Measurements from ENCODE around the gene ZSCAN31.
"Not testable (repeated sequence)": the region's sequence is repeated elsewhere in the genome, so short reads cannot be mapped to it uniquely, and the experiment has no call there.

The ZSCAN31 gene

DNA sequence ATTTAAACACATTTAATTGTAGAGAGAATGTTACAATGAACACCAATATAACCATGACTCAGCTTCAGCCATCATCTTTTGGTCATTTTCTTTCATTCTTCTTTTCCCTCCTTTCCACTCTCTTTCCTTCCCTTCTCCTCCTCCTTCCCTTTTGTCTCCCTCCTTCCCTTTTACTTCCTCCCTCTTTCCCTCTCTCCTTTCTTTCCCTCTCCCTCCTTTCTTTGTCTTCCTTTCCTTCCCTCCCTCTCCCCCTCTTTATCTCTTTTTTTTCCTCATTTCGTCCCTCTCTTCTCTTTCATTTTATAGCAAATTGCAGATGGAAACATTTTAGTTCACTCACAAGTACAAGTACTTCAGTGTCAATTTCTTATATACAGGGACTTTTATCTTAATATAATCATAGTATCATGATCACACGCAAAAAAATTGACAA is 15.6 kb upstream of the ZSCAN31 start:
- FAIRE-seq = no peak

DNA sequence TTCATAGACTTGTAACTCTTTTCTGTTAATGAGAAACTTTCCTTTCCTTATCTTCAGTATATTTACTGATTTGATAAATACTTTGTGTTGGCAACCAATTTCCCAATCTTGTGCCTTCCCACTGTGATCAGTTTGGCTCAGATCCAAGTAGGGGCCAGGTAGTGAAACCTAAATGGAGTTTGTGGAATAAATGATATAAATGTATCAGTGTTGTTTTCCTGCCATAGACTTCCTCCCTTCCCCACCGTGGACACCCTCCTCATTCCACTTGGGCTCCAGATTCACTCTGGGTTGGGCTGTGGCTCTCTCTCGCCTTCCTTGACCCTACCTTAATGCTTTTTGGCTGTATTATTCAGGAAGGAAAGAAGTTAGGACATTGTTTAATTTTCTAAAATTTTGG is 15.1 kb upstream of the ZSCAN31 start:
- no peak for FAIRE-seq

DNA sequence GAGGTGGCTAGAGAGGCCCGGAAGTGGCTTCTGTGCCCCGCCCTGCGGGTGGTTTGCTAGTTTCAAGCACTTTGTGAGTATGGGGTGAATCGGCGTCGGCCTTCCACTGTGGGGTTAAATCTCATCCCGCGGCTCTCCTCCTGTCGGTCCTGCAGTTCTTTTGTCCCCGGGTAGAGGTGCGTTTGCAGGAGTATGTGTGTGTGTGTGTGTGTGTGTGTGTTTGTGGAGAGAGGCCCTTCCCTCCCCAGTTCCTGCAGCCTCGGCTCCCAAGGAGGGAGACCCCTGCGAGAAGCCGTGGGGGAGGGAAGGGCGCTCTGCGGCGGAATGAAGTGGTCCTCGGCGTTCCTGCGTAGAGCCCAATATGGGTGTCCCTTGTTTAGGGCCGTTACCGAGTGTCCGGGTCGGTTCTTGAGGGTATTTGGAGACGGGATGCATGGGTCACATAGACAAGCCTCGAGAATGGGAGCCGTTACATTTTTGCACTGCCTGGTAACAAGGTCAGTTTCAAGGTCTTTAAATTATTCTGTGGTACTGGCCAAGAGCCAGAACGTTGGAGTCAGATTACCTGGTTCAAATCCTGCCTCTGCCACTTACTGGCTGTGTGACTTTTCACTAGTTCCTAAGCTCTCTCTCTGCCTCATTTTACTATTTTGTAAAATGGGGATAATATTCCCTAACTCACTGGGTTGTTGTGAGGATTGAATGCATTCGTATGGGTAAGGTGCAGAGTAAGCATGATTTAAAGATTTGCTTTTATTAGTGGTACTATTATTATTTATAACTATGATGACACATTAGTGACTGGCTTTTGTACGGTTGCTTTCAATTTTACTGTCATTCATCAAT is 14.2 kb upstream of the ZSCAN31 start, which contains the start of gene ZKSCAN3:
TSS of gene ZKSCAN3 (plus strand) at position 56 of the 846 bp plus-strand sequence. CDS start 9,640 bp downstream, outside the sequence.
- no peak for FAIRE-seq

DNA sequence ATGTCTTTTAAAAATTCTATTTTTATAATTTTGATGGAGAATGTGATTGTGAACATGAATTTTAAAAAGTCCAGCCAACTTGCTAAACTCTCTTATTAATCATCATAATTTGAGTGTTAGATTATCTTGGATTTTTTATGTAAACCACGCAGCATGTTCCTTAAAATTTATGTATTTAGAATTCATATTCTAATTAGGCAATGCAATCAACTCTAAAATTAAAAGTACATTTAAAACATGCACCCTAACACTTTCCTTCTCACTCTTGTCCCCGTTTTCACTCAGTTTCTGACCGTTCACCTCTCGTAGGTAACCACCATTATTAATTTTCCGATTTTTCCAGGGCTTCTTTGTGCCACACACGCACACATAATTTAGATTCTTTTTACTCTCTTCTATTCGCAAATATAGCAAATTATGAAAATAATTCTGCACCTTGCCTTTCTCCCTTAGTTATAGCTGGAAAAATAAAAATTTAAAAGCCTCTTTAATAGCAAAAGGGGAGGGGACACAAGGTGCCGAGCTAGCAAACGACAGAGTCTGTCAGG is 13.5 kb upstream of the ZSCAN31 start:
- FAIRE-seq = peak; percentile 88

DNA sequence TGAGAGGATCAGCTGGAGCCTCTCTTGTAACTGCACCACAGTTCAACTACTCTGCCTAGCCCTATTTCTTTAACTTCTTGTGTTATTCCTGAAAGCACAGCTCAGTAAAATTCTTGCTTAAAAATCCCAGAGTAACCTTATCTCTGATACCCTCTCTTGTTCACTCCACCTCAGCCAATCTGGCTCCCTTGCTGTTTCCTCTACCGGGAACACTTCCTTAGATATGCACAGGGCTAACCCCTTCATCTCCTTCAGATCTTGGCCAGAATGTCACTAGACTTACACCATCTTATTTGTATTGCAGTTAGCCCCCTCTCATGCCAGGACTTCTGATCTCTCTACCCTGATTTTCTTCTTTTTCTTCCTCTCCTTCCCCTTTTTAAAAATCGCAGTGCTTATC is 11.2 kb upstream of the ZSCAN31 start:
- FAIRE-seq = no peak

DNA sequence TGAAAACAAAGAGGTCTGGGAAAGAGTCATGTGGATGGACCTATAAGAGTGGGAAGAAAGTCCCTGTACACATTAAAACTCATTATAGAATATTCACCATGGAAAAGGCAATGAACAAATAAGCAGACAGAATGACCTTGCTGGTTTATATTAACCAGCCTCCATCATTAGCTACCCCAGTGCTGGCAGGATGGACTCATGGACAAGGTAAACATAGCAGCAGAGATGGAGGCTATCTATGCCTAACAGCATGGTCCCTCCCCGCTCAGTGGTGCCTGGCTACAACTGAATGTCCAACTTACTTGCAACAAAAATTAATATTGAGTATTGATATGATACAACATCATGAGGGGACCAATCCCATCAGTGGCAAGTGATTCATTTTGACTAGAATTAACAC is 9.3 kb upstream of the ZSCAN31 start:
- no peak for FAIRE-seq

DNA sequence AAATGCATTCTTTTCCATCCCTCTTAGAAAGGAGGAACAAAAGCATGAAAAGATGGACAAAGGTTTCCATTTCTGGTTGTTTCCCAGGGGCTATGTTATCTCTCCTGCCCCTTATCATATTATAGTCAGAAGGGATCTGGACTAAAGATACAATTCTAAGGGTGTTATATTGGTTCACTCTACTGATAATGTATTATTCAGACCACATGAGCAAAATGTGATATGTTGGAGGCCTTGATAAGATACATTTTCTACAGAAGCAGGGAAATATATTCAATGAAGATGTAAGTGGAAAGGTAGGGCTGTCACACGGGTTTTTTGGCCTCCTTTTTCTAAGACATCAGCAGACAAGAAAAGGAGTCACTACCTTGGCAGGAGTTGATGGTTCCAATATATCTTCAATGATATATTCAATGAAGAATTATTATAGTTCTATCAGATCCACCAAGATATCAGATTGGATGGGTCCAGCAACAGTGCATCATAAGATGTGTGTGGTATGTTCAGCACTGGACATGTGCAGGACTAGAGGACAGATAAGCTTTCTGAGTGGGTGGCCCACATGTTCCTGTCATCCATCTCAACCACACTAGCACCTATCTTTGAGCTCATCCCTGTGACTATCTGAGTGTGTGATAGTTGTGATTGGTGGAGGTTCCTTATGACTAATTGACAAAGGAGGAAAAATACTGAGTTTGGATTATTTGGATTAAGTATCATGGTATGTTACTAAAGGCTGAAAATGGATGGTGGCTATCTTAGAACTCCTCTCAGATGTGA is 8.1 kb upstream of the ZSCAN31 start:
- FAIRE-seq = no peak

DNA sequence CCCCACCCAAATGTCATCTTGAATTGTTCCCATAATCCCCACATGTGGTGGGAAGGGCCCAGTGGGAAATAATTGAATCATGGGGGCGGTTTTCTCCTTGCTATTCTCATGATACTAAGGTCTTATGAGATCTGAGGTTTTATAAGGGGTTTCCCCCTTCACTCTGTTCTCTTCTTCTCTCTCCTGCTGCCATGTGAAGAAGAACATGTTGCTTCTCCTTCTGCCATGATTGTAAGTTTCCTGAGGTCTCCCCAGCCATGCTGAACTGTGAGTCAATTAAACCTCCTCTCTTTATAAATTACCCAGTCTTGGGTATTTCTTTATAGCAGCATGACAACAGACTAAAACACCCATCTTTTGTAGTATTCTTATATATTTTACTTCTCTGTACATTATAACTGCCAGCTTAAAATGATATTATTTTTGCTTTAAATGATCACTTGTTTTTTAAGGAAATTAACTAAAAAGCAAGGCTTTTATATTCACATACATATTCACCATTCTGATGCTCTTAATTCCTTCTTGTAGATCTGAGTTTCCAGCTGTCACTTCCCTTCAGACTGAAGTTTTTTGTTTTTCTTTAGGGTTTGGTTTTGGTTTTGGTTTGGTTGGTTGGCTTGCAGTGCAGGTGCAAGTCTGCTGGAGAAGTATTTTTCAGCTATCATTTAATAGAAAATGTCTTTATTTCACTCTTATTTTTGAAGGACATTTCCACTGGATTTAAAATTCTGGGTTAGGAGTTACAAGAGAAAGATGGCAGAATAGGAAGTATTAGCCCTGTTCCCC is 4.6 kb upstream of the ZSCAN31 start:
- no peak for FAIRE-seq

DNA sequence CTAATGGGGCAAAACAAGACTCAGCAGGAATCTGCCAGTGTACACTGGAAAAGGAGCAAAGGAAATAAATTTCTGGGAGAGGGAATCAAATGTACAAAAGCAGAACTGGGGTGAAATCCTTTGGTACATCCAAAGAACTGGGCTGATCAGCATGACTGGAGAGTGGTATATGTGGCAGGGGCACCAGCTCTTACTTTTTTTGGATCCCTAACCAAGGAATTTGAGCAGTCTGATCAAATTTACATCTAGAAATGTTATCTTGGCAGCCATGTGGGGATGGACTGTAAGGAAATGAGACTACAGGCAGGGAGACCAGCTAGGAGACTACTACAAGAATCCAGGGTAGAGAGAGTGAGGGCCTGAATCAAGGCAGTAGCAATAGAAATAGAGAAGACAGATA is 1.2 kb upstream of the ZSCAN31 start:
- no peak for FAIRE-seq

DNA sequence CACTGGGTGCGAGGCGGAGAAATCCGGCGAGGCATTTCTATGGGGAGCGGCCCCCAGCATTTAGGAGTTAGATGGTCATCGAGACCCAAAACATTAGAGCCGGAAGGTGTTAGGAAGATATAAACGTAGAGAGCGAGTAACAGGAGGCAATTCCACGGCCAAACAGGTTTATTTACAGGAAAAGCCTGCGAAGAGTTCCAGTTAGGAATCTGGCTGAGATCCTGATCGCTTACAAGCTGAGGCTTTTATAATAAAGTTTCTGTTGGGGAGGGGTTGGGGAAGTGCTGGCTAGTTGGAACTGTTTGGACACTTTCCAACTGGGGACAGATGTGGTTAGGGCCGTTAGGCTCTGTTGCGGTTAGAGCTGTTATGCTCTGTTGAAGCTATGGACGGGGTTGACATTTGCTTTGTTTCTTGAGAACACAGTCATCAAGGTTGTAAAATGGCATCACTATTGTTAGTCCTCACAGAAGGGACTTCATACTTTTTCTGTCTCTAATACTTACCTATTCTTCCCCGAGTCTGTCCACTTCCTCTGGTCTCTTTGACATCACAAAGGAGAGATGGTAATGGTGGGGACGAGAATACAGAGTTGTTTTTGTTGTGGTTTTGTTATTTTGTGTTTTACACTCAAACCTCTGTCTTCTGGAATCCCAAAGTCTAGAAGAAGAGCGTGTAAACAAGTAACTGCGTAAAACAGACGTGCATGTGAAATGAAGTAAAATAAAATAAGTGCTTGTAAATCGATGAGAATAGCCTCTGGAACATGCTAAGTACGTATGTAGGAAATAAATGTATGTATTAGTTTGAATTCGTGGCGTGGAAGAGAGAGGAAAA is 554 bp upstream of the ZSCAN31 start:
- FAIRE-seq = no peak

DNA sequence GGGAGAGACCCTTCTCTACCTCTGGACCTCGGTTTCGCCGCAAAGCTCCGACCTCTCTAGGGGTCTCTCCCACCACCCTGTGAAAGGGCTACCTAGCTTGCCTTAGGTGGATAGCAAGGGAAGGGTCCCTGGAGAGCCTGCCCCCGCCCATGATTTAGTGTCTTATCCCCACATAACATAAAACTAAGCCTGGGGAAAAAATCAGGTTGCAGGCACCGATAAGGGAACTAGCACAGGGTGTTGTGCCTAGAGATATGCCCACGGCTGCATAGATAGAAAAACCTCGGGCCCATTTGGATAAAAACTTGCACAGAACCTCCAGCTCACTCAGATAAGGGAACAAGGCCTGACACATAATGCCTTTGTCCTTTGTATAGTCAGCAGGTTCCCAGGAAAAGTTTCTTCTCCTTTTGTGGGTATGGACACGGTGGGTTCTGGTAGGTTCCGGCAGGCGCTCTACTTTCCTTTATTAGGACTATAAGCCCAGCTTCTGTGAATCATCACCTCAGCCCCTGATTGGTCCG is 846 bp downstream of the ZSCAN31 start:
- no peak for FAIRE-seq

DNA sequence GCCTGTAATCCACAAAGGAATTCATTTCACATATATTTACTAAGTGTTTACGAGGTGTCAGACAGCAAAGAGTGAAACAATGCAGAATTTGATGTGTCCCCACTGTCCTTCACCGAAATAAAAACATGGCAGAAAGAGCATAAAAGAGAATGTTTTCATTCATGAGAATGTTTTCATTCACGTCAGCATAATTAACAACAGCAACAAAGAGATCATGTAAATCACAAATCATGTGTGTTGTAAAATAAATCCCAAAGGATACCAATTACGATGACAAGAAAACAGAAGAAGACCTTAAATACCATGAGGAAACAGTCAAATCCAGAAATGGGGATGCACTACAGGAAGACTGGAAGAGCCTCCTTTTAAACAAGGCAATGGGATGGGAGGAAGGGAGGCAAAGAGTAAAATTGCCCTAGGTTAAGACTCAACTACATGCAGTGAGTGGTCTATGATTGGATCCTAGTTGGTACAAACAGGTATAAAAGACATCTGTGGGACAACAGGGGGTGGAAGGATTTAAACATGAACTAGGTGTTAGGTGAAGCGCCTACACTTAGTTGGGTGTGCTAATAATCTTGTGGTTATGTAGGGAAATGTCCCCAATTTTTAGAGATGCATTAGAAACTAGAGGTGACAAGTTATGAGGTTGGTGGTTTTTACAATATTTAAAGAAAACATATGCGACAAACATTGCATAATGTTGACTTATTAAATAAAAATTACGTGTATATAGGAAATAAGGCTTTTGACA is 1.5 kb downstream of the ZSCAN31 start:
- FAIRE-seq = no peak

DNA sequence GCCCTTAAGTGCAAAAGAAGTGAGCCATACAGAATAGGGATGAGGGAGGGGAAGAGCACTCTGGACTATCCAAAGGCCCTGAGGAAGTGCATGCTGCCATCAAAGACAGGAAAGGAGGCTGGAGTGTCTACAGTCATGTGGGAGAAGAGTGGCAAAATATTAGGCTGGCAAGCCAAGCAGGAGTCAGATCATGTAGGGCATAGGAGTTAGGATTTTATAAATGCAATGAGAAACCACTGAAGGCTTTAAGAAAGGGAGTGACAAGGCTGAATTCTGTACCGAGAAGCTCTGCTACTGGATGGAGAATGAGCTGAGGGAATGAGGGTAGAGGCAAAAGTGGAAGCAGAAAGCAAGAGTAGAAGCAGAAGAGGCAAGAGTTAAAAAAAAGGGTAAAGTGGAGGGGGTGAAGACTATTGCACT is 2.3 kb downstream of the ZSCAN31 start:
- FAIRE-seq = no peak

DNA sequence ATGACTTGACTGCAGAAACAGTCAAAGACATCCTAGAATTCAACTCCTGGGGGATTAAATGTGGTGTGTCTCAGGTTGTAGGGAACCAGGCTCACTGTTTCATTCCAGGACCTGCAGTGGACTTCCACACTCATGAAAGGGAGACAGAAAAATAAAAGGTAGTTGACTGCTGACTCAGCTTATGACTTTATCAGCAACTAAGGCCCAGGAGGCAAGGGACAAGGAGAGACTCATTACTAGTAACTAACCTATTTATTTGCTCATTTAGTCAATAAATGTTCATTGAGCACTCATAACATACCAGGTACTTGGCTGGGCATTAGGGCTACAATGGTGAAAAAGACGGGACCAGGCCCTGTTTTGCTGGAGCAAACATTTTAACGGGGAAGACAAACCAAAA is 2.9 kb downstream of the ZSCAN31 start:
- no peak for FAIRE-seq

DNA sequence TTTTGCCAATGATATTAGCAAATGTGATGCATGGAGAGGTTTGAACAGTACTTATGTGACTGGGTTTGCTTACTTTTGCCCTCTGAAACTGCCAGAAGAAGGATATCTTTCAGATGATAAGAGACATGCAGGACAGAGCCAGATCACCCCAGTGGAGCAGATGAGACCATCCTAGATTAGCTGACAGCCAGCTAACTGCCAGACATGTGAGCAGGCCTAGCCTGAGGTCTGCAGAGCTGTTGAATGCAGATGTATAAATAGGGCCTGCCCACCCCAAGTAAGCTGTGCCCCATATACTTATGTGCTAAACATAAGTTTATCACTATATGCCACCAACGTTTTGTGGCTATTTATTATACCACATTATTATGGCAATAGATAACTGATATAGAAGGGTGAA is 5.9 kb downstream of the ZSCAN31 start:
- FAIRE-seq = no peak

DNA sequence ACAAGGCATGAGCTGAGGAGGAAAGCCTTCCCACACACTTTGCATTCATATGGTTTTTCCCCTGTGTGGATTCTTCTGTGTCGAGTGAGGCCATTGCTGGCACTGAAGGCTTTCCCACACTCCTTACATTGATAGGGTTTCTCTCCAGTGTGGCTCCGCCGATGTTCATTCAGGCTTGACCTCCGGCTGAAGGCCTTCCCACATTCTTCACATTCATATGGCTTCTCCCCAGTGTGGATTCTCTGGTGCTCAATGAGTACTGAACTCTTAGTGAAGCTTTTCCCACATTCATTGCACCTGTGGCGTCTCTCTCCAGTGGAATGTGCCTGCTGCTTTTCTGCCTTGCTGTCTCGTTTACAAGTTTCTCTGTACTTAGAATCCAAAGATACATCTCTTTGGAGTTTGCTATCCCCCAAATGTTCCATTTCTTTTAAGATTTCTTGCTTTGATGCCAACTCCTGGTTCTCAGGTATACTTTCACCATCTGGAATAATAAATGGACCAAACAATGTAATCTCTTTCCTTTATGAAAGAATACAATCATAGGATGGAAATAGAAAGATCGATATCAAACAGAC is 9.5 kb downstream of the ZSCAN31 start:
- no peak for FAIRE-seq

DNA sequence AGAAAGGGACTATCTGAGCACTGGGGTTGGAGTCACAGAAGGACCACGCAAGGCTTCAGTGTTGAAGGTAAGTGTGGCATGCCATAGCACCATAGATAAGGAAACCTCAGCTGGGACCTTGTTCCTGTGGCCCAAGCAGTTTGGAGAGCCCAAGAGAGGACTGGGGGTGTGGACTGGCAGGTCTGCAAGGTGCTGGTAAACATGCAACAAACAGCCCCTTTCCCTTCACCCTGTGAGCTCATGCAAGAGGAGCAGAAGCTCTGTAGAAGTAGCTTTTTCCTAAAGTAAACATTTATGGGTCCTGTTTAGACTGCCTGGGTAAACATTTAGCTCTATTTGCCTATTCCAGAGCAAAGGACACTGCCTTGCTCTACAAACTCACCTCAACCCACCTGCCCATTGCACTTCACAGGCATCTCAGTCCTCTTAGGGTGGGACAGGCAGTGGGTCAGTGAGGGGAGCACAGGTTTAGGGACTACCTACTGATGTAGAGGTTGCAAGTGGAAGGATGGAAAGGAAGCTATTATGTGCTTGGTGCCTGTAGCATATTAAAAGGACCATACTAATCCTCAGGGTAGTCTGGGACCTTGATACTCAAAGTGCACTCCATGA is 12.0 kb downstream of the ZSCAN31 start:
- no peak for FAIRE-seq

DNA sequence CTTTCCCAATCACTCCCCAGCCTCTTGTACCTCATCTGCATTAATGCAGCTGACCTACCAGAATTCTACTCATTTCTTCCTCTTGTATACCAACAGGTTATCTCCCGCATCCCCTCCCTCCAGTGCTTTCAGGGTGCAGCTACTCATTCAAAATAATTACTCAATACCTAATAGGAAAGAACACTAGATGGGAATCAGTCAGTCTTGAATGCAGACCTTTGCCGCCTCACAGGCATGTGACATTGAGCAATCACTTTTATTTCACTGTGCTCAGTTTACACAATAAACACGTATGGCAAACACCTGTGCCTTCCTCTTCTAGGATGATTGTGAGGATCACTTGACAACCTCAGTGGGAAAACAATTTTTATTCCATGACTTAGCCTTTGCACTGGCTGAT is 13.3 kb downstream of the ZSCAN31 start:
- FAIRE-seq = no peak

DNA sequence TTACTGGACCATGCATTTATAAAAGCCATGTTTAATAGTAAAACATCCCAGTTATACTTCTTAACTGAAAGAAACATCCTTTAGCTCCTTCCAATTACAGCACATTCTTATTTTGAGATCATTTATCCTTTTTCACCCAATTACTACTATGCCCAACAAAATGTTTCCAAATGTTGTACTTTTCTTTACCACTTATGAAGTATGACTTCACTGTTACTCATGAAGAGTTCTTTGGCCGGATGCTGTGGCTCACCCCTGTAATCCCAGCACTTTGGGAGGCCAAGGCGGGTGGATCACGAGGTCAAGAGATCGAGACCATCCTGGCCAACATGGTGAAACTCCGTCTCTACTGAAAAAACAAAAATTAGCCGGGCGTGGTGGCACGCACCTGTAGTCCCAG is 18.1 kb downstream of the ZSCAN31 start:
- FAIRE-seq = not testable (repeated sequence)

DNA sequence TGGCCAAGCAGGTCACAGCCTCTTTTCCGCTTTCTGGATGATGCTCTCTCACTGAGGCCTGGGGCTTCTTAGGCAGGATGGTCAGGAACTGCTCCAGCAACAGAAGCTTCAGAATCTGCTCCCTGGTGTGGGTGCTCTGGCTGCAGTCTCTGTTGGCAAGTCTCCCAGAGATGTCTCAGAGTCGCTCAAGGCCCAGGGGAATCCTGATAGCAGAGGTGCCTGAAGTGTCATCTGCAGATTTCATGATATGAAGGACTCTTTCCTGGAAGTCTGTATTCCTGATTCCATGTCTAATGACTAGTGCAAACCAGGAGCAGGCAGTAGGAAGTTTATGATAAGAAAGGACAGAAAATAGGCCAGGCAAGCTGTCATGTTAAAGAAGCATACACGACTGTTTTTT is 20.3 kb downstream of the ZSCAN31 start:
- no peak for FAIRE-seq

Data from islet of Langerhans (tissue), 1 donor.